Fibroblast of skin of right biceps (primary cell): ENCODE measurements around the gene RPS6KA2.

Experiments used
- DNase-seq: peaks from one replicate; pipeline ENCODE4 v3.0.0-alpha.2; 2013

The RPS6KA2 gene

DNA sequence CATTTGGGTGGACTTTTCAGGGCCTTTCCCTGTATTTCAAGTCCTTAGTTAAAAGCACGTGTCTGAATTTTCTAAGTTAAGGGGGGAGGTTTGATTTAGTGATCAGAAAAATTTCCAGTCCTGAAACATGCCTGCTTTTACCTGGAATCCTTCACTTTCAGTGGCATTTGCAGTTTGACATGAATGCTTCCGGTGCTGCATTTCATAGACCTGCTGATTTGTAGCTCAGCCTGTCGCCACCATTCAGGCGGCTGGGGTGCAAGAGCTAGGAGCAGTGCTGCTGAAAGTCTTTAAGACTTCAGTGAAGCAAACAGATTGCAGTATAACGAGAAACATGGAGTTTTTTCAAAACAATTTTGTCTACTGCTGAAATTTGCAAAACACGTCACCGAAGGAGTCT is 14.0 kb downstream of the RPS6KA2 start:
- DNase-seq, result no peak

DNA sequence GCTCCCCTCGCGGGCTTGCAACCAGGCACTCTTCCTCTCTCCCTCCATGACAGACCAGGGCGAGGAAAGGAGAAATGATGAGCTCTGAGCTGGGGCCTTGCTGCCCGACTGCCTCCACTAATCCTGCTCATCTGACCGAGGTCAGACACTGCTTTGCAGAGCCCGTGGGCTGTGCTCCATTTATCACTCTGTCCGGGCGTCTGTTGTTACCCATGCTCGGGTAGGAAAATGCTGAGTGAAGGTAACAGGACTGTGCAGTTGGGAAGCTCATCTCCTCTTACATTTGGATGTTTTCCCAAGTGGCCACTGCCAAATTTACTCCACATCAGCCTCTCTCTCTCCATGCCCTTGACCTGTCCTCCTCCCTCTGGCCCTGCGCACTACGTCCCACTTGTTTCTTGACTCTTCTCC is 14.6 kb downstream of the RPS6KA2 start:
- DNase-seq, result no peak

GRCh38 chr6:166611631-166612030 is 15.4 kb downstream of the RPS6KA2 start:
- no peak for DNase-seq

GRCh38 chr6:166610069-166610468 is 17.0 kb downstream of the RPS6KA2 start:
- DNase-seq, result no peak

DNA sequence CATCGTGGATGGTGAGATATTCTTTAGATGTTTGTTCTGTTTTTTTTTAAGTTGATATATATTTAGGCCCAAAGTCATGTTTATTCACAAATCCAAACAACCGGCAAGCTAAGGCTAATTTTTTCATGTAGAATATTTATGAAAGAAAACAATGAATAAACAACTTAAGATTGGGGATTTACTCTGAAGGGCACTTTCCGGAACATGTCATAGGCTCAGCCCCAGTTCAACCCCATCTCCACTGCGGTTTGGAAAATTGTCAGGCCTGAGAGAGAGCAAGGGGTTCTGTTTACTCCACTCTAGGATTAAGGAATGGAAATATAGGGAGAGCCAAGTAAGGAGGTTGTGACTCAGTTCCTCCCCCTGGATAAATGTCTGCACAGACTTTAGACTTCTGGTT is 18.3 kb downstream of the RPS6KA2 start:
- no peak for DNase-seq

DNA sequence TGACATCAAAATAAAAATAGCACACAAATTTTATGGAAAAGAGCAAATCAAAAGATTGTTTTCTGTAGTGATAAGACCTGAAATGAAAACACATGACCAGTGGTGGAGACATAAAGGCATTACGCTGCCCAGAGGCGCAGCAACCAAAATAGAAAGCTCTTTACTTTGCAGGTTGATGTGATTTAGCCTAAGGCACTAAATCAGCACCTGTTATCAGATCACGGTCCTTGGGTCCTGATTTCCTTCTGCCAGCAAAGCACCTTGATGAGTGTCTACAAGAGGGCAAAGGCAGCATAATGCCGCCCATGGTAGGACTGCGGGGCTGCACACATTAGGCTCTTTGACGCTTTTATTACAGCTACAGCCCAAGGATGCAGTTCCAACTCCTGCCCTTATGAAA is 21.3 kb downstream of the RPS6KA2 start:
- DNase-seq, result no peak

DNA sequence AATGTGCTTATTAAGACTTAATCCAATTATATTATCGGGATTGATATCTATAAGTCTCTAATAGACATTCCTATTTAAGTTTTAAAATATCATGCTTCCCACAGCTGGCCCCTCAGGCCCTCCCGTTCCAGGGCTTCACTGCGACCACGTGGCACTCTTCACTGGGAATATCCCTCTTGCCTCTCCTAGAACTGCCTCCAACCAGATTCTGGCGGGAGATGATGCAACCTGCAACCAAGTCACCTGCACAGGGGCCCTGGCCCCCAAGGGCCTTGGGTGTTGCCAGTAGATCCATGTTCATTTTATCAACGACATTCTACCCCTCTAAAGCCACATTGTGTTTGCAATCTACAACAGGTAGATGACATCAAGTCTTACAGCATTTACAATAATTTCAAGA is 22.1 kb downstream of the RPS6KA2 start:
- DNase-seq, result no peak

DNA sequence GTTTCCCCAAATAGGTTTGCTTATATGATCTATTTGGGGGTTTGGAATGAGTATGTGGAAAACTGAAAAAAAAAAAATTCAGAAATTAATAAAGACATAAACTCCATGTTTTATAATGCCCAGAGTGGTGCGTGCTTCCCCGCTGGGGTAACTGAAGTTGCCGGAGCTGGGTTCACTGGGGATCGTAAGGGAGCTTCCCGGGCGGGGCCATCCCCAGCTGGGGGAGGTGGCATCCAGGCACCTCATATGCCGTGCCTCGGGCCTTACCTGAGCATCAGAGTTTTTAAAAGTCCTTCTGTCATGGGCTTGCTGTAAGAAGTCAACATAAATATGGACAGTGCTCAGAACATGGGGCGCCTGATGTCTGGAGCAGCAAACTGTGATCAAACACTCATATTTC is 22.7 kb downstream of the RPS6KA2 start:
- no peak for DNase-seq

- DNase-seq, result no peak
Observed at GRCh38 chr6:166603043-166603690, 23.9 kb downstream of the RPS6KA2 start.

DNA sequence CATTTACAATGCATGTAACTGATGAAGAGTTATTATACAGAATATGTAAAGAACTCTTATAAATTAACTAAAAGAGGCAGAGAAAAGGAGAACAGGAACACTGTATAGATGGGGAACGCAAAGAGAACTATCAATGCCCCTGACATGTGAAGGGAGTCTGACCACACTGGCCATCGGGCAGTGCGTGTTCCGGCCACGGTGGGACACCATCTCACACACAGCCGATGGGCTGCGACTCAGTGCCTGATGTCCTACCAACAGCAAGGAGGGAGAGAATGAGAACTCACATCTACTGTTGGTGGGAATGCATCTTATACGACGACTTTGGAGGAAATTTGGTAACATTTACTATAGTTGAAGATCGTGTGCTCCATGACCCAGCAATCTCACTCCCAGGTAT is 25.1 kb downstream of the RPS6KA2 start:
- DNase-seq, result no peak

GRCh38 chr6:166600931-166601330 is 26.1 kb downstream of the RPS6KA2 start:
- DNase-seq, result peak; percentile 40

DNA sequence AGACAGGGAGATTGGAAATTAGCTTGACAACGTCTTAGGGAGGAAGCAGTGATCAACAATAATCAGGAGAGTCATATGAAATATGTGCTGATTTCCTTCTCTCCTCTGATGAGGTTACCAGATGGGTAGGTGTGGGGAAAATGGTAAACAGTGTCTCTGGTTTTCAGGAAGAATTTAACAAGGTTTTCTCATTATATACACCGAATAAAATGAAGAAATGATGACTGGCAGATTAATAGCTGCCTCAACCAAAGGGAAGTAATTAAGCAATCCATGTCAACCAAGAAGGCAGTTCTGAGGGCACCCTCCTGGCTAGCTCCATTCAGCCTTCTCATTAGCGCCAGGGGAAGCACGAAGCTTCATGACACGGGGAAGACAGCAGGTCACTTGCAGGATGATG is 27.8 kb downstream of the RPS6KA2 start:
- no peak for DNase-seq

- DNase-seq, result peak; percentile 94
Observed at GRCh38 chr6:166598441-166599138, 28.5 kb downstream of the RPS6KA2 start.

GRCh38 chr6:166597711-166598440 is 29.2 kb downstream of the RPS6KA2 start:
- no peak for DNase-seq

DNA sequence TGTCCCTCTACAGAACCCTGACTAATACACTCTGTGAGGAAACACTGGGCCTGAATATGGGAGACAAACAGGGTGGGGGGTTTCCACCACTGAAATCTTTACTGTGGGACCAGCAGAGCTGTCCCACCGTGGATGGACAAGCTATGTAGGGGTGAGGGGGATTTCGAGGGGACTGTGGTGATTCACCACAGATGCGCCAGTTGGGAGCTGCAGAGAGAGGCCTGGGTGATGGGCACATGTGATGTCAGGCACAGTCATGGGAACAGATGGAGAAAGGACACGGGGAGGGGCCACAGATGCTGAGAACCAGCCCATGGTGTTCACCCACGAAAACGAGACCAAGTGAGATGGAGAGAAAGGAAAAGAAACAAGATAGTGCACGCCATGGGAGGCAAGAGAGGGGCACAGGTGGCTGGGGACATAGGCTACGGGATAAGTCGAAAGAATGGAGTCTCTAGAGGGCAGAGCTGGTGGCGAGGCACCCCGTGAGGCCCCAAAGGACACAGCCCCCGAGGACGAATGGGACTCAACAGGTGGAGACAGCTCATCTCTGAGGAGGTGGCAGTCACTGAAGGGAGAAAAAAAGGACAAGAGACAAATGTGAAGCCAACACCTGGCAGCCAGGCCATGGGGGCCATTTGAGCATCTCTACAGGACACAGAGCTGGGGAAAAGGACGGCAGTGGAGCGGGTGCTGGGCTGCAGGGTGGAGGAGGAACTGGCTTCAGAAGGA is 30.1 kb downstream of the RPS6KA2 start:
- no peak for DNase-seq

DNA sequence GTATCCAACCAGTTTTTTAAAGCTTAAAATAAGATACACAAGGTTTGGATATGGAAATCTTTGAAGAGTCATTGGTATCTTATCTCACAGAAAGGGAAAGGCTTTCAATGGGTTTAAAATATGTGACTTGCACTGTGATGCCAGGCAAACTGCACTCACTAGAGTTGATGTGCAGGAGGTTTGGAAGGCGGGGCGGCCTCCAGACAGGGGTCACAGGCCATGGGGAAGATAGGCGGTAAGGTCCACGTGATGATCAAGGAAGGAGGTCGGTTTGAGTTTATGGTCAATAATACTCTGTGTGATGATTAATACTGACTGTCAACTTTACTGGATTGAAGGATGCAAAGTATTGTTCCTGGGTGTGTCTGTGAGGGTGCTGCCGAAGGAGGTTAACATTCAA is 31.1 kb downstream of the RPS6KA2 start:
- DNase-seq, result no peak

DNA sequence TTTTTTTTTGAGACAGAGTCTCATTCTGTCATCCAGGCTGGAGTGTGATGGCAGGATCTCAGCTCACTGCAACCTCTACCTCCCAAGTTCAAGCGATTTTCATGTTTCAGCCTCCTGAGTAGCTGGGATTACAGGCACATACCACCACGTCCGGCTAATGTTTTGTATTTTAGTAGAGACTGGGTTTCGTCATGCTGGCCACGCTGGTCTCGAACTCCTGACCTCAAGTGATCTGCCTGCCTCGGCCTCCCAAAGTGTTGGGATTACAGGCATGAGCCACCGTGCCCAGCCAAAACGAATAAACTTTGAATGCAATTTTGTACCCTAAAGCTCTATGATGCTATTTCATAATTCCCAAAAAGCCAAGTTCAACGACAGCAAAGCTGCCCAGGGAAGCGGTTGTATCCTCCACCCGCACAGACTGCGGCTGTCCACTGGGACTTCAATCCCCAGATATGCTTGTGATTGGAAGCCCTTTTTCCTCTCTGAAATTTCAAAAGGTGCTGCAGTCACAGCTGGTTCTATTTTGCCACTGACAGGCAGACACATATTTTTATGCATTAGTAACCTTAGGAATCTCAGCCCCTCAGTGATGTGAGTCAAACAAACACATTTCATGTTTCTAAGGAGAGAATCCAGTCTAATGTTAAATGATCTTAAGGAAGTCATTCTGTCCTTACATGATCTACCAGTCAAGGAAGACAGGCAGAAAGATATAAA is 31.8 kb downstream of the RPS6KA2 start:
- DNase-seq, result peak; percentile 95

DNA sequence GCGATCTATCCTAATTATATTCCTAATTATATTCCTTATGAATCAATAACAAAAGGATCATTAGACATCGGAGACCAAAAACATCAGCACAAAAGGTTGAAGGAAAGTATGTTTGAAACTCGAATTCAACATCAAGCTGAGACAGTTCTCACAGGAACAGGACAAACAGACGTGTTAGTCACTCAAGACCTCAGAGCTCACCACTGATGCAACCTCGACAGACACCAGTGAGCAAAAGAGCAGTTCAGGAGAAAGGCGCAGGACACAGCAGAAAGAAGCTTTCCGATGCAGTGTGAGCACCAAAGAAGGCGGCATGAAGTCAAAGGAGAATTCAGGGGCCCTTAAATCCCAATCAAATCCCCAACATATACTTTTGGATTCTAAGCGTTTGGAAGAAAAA is 34.2 kb downstream of the RPS6KA2 start:
- DNase-seq, result peak; percentile 71

DNA sequence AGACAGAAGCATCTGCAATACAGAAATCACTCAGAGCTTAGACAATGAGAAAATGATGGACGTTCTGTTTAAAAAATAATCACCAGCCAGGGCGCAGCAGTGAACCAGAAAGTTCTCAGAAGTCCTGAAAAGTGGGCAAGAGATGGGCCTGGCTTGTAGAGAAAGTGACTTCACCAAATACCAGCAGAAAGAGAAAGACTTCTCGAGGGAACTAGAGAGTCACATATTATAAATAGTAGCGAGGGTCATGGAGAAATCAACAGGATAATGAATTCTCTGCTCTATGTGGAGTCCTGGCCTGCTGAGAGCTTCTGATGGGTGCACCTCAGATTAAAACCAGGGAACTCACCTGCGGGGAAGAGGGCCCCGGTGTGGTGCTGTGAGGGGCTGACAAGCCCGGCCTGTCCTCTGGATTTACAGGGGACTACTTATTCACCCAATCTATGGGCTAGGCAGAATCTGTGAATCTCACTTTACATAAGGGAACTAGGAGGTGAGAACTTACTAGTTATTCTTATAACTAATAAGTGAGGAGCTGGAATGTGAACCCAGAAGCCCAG is 35.0 kb downstream of the RPS6KA2 start:
- DNase-seq, result no peak

- no peak for DNase-seq
Observed at GRCh38 chr6:166591026-166591425, 36.0 kb downstream of the RPS6KA2 start.

- no peak for DNase-seq
Observed at GRCh38 chr6:166589786-166590574, 37.1 kb downstream of the RPS6KA2 start.

DNA sequence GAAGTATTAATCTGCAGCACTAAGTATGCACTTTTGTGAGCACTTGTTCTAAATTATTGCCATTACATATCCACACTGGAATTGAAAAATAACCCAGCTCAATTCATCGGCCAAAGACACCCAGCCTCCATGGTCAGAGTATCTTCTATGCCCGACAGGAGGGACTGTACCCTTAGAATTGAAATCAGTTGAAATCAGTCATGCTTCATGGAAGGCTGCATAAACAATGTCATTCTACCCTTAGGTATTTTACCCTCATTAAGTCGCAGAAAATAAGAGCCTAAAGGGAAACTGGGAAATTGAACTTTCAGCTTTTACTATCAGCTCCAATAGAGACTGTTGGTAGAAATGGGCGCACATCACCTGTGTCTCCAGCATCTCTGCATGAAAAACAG is 37.7 kb downstream of the RPS6KA2 start:
- no peak for DNase-seq
